ENCODE results near the gene CERK.

DNA sequence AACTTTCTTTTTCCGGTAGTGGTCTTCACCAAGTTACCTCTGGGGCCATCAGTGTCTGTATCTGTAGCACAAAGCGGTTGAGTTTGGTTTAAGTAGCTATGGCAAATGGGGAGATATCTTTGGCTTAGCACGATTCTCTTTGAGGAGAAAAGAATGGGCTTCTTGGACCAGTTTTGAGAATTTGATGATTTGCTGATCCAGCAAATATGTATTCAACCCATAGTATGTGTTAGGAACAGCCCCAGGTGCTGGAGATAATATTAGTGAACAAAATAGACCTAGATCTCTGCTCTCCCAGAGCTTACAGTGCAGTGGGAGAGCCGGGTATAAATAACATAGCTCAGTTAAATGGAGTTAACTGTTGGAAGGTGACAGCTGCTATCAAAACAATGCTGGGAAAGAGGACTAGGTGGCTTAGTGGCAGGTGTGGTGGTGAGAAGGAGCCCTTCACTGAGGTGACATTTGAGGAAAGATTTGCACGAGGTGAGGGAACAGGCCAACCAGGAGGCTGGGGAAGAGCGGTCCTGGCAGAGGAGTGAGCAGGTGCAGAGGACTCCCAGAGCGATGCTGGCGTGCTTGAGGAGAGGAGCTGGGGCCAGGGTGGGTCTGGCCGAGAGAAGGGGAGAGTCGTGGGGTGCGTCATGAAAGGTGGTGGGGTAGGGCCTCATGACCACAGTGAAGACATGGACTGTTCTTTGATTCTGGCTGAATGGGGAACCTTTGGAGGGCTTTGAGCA is 29.4 kb upstream of the CERK start:
- TF ChIP-seq, protein P1, sequence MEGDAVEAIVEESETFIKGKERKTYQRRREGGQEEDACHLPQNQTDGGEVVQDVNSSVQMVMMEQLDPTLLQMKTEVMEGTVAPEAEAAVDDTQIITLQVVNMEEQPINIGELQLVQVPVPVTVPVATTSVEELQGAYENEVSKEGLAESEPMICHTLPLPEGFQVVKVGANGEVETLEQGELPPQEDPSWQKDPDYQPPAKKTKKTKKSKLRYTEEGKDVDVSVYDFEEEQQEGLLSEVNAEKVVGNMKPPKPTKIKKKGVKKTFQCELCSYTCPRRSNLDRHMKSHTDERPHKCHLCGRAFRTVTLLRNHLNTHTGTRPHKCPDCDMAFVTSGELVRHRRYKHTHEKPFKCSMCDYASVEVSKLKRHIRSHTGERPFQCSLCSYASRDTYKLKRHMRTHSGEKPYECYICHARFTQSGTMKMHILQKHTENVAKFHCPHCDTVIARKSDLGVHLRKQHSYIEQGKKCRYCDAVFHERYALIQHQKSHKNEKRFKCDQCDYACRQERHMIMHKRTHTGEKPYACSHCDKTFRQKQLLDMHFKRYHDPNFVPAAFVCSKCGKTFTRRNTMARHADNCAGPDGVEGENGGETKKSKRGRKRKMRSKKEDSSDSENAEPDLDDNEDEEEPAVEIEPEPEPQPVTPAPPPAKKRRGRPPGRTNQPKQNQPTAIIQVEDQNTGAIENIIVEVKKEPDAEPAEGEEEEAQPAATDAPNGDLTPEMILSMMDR (IDR thresholded peaks at IDR 0.05) = no peak
- TF ChIP-seq POLR2A (IDR thresholded peaks at IDR 0.05) = no peak

Measured in esophagus squamous epithelium (tissue), 4 donors.